Stimulated activated naive B cell treated with anti-CD40 and anti-IgM and Interleukin-4, amounts not matched to agents 10 μg/mL and 1 μg/mL and 100 μg/mL, for 72 hours (primary cell): ENCODE results near the gene DLG4.
"Not testable (repeated sequence)": the region's sequence is repeated elsewhere in the genome, so short reads cannot be mapped to it uniquely, and the experiment has no call there.

Experiments used
- ATAC-seq, 2 donors: fragments of 150-1000 bp; cut with Tn5 transposase; replicated peaks; 2 replicates each; pipeline ENCODE4 v1.10.0; 2021; ENCODE audit warnings: moderate library complexity in 1 of 2
- DNase-seq: peaks from one replicate; pipeline ENCODE4 v3.0.0; 2021
- H3K27ac Mint-ChIP-seq: one replicate; pipeline ENCODE4 v1.8.0; 2022; ENCODE audit warnings: mild to moderate bottlenecking, mixed read lengths
- H3K27me3 Mint-ChIP-seq, 2 donors: one replicate each; pipeline ENCODE4 v1.8.0; 2022; ENCODE audit warnings: mixed read lengths in 2 of 2
- H3K36me3 Mint-ChIP-seq, 2 donors: one replicate each; pipeline ENCODE4 v1.8.0; 2022; ENCODE audit warnings: mixed read lengths in 2 of 2, mild to moderate bottlenecking in 1 of 2
- H3K4me1 Mint-ChIP-seq, 2 donors: one replicate each; pipeline ENCODE4 v1.8.0; 2022; ENCODE audit warnings: mixed read lengths in 2 of 2, mild to moderate bottlenecking in 1 of 2
- H3K4me3 Mint-ChIP-seq, 2 donors: one replicate each; pipeline ENCODE4 v1.8.0; 2022; ENCODE audit warnings: mild to moderate bottlenecking in 2 of 2, mixed read lengths in 2 of 2, moderate library complexity in 1 of 2
- H3K9me3 Mint-ChIP-seq, 2 donors: one replicate each; pipeline ENCODE4 v1.8.0; 2022; ENCODE audit warnings: mixed read lengths in 2 of 2, mild to moderate bottlenecking in 1 of 2

DLG4 gene

GRCh38 chr17:7254511-7254910, 34.9 kb upstream of the DLG4 start:
- Mint-ChIP-seq H3K27me3 (no peaks in the 10 kb centered on the region), H3K9me3 (no peaks in the 10 kb centered on the region), H3K36me3 (peaks cover 40 to 49% of the 10 kb centered on the region in 2 donors), H3K4me1 (peaks cover 14 to 41% of the 10 kb centered on the region in 2 donors), H3K4me3 (no peak overlapping the region), H3K27ac (no peak overlapping the region)
- ATAC-seq (no peak), DNase-seq (no peak)

DNA sequence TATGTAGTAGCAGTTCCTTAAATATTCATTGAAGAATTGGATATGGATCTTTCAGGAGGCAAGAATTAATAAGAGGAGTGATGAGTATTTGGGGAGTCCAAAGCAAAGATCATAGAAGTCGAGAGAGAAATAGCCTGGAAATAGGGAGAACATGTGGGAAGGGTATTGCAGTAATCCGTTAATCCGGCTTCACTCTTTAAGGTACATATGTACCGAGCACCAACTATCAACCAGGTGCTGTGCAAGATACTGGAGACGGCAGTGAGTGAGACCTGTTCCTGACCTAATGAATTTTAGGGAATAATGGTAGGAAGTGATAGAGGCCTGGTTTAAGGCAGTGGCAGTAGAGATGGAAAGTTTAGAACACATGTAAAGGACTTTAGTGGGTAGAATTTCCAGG, 33.4 kb upstream of the DLG4 start:
- H3K27me3 Mint-ChIP-seq, result no peaks in the 10 kb centered on the region
- peaks cover 36 to 46% of the 10 kb centered on the region in 2 donors for H3K36me3 Mint-ChIP-seq
- no peaks in the 10 kb centered on the region for H3K9me3 Mint-ChIP-seq
- peak overlapping the region; percentile 100 for H3K27ac Mint-ChIP-seq
- DNase-seq, result no peak
- peak overlapping the region; percentile 92 to 98 for H3K4me3 Mint-ChIP-seq
- ATAC-seq, result no peak
- H3K4me1 Mint-ChIP-seq, result peaks cover 23 to 53% of the 10 kb centered on the region in 2 donors

DNA sequence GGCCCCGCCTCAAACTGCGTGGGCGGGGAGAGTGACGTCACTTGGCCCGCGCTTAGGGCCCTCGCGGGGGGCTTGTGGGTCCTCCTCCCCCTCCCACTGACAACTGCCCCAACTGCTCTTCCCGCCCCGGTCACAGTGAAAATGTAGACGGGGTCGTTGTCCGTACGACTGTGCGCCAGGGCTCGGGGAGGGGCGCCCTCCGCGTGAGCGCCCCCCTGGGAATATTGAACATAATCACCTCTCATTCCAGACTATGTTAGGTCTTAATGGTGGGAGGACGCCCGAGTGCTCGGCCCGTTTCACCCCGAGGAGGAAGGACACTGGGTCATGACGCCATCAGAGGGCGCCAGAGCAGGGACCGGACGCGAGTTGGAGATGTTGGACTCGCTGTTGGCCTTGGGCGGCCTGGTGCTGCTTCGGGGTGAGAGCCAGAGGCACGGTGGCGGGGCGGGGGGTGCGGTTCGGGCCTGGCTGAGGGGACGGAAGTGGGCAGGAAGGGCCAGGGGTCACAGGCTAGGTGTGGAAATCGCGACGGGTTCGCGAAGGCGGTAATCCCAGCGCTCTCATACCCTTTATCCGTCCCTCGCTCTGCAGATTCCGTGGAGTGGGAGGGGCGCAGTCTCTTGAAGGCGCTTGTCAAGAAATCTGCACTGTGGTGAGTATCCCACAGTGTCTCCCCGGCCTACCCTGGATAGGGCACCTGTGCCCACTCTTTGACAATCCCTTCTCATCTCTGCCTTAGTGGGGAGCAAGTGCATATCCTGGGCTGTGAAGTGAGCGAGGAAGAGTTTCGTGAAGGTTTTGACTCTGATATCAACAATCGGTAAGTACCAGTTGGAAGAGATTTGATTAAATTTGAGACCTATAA, 32.8 kb upstream of the DLG4 start, which contains the start of gene ELP5:
Gene ELP5, plus strand, starts transcription at position 40 of the 868 bp plus-strand sequence. Its CDS starts 336 bp downstream, at position 376.
- H3K36me3 Mint-ChIP-seq, result peaks cover 35 to 46% of the 10 kb centered on the region in 2 donors
- DNase-seq (peak; percentile 98), ATAC-seq (peak; percentile 75 to 77)
- H3K27me3 Mint-ChIP-seq, result no peaks in the 10 kb centered on the region
- H3K4me3 Mint-ChIP-seq, result peak within 1 kb of the TSS; percentile 92 to 98
- H3K27ac Mint-ChIP-seq, result peak within 1 kb of the TSS; percentile 100
- no peaks in the 10 kb centered on the region for H3K9me3 Mint-ChIP-seq
- peaks cover 23 to 53% of the 10 kb centered on the region in 2 donors for H3K4me1 Mint-ChIP-seq

- ATAC-seq (peak; percentile 93 to 95), DNase-seq (no peak)
- no peaks in the 10 kb centered on the region for H3K27me3 Mint-ChIP-seq
- H3K4me1 Mint-ChIP-seq, result peaks cover 23 to 57% of the 10 kb centered on the region in 2 donors
- H3K9me3 Mint-ChIP-seq, result no peaks in the 10 kb centered on the region
- H3K36me3 Mint-ChIP-seq, result peaks cover 31 to 48% of the 10 kb centered on the region in 2 donors
- peak within 1 kb of the TSS; percentile 100 for H3K27ac Mint-ChIP-seq
- H3K4me3 Mint-ChIP-seq, result peak within 1 kb of the TSS; percentile 92 to 98
These were observed 32.1 kb upstream of the DLG4 start, which contains the start of gene CTDNEP1 for GRCh38 chr17:7251661-7252175. Gene CTDNEP1, minus strand, starts transcription at chr17:7251734. Its CDS starts 438 bp downstream, at chr17:7251296.

DNA sequence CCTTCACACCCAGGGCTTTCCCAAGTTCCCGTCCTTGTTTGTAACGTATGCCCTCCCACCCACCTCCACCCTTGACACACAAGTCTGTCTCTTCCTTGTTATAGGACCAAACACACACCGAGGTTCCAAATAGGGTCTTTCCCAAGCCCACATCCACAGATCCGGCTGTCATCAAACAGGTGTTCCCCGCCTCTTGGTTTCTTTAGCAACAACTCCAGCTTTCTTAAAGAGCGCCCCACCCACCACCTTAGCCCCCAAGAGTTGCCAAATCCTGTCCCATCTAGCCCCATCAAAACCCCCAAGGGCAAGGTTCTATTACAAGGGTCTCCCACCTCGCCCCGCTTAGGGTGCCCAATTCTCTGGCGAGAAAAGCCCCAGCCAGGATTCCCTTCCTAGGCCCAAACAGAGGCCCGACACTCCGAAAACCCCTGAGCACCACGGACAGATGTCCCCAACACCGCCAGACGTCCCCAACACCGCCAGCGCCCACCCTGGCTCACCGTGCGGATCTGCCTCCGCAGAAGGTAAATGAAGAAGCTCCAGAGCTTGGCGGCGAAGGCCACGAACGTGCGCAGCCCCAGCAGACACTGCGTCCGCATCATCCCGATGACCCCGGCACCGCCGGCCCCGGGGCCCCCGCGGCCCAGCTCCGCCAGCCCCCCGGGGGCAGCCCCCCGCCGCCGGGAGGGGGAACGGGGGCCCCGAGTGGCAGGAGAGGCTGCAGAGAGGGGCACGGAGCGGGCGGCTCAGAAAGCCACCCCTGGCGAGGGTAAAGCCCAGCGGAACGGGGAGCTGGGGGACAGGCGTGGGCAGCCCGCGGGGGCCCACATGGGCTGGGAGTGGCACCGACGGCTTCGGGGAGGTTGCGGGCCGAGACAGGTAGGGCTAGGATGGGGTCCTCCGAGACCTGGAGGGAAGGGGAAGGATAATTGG, 31.3 kb upstream of the DLG4 start:
- Mint-ChIP-seq H3K27ac (peak overlapping the region; percentile 100), H3K4me1 (peaks cover 26 to 65% of the 10 kb centered on the region in 2 donors), H3K27me3 (no peaks in the 10 kb centered on the region), H3K36me3 (peaks cover 33 to 48% of the 10 kb centered on the region in 2 donors), H3K9me3 (no peaks in the 10 kb centered on the region), H3K4me3 (peak overlapping the region; percentile 92 to 98)
- DNase-seq, result peak; percentile 42
- peak; percentile 16 to 22 for ATAC-seq

GRCh38 chr17:7249830-7250229, 30.2 kb upstream of the DLG4 start:
- no peak for ATAC-seq
- H3K4me1 Mint-ChIP-seq, result peaks cover 26 to 65% of the 10 kb centered on the region in 2 donors
- peak overlapping the region; percentile 100 for H3K27ac Mint-ChIP-seq
- no peaks in the 10 kb centered on the region for H3K27me3 Mint-ChIP-seq
- H3K36me3 Mint-ChIP-seq, result peaks cover 36 to 47% of the 10 kb centered on the region in 2 donors
- H3K9me3 Mint-ChIP-seq, result no peaks in the 10 kb centered on the region
- no peak for DNase-seq
- H3K4me3 Mint-ChIP-seq, result peak overlapping the region; percentile 92 to 98

DNA sequence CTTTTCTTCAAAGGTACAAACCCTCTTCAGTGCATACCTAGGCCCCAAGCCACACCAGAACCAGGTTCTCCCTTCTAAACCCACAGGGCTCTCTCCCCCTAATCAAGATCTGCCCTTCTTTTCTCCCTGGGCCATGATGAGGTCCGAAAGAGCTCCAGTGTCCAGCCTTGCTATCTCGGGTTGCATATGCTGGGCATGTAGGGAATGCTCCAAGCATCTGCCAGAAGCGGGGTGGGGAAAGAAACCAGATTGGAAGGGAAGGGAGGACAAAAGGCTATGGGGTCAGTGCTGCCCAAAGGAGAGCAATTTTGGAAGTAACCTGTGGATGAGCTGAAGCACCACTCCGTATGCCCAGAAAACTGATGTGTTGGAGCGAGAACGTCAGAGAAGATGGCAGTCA, 29.6 kb upstream of the DLG4 start:
- peaks cover 26 to 60% of the 10 kb centered on the region in 2 donors for H3K4me1 Mint-ChIP-seq
- ATAC-seq (no peak), DNase-seq (no peak)
- H3K27ac Mint-ChIP-seq, result peak overlapping the region; percentile 22
- H3K4me3 Mint-ChIP-seq, result peak overlapping the region; percentile 92 to 98
- H3K27me3 Mint-ChIP-seq, result no peaks in the 10 kb centered on the region
- H3K9me3 Mint-ChIP-seq, result no peaks in the 10 kb centered on the region
- peaks cover 40 to 46% of the 10 kb centered on the region in 2 donors for H3K36me3 Mint-ChIP-seq

DNA sequence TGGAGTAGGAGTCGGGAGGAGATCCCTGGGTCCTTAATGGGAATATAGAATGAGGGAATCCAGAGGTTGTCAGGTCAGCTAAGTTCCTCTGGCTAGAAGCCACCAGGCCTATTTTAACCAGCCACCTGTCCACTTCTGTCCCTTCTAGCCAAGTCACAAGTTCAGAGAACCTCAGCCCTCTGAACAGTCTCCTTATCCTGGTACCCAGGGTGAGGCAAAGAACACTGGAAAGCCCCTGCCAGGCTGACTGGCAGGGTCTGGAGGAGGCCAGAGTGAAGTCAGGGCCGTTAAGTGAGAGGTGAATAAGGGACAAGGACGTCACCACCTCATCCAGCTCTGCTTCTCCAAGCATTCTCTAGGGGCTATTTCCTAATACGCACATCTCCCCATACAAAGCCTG, 29.2 kb upstream of the DLG4 start:
- Mint-ChIP-seq H3K4me1 (peaks cover 26 to 60% of the 10 kb centered on the region in 2 donors), H3K4me3 (peak overlapping the region in 1 of 2 donors; percentile 98), H3K36me3 (peaks cover 38 to 43% of the 10 kb centered on the region in 2 donors), H3K27me3 (no peaks in the 10 kb centered on the region), H3K9me3 (no peaks in the 10 kb centered on the region), H3K27ac (peak overlapping the region; percentile 16)
- no peak for DNase-seq
- ATAC-seq, result no peak

DNA sequence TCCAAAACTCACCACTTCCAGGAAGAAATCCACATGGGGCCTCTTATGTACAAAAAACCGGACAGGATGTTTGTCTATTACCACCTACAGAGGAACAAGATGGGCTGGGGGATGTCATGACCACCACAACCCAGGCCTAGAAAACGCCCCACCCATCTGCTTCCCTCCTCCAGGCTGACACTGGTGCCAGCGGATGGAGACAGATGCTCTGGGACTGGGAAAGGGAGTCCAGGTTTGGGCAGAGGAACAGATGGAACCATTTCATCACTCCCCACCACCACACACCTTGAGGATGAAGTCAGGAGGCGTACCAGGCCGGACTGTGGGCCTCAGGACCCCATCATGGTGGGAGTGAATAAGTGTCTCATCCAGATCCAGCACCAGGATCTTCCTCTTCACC, 27.1 kb upstream of the DLG4 start:
- H3K27ac Mint-ChIP-seq, result peak overlapping the region; percentile 49
- H3K27me3 Mint-ChIP-seq, result no peaks in the 10 kb centered on the region
- peaks cover 28 to 59% of the 10 kb centered on the region in 2 donors for H3K4me1 Mint-ChIP-seq
- H3K36me3 Mint-ChIP-seq, result peaks cover 41 to 42% of the 10 kb centered on the region in 2 donors
- DNase-seq, result no peak
- no peaks in the 10 kb centered on the region for H3K9me3 Mint-ChIP-seq
- no peak overlapping the region for H3K4me3 Mint-ChIP-seq
- ATAC-seq, result no peak

GRCh38 chr17:7243838-7244237, 24.2 kb upstream of the DLG4 start:
- Mint-ChIP-seq H3K4me1 (peaks cover 40 to 61% of the 10 kb centered on the region in 2 donors), H3K36me3 (peaks cover 40 to 48% of the 10 kb centered on the region in 2 donors)
- H3K4me3 Mint-ChIP-seq, H3K27ac Mint-ChIP-seq, H3K9me3 Mint-ChIP-seq, ATAC-seq, H3K27me3 Mint-ChIP-seq, DNase-seq: not testable (repeated sequence)

- peak overlapping the region; percentile 98 for H3K27ac Mint-ChIP-seq
- H3K27me3 Mint-ChIP-seq, result no peaks in the 10 kb centered on the region
- DNase-seq, result no peak
- peaks cover 43 to 52% of the 10 kb centered on the region in 2 donors for H3K36me3 Mint-ChIP-seq
- no peaks in the 10 kb centered on the region for H3K9me3 Mint-ChIP-seq
- ATAC-seq, result no peak
- H3K4me3 Mint-ChIP-seq, result peak overlapping the region; percentile 95
- H3K4me1 Mint-ChIP-seq, result peaks cover 37 to 57% of the 10 kb centered on the region in 2 donors
These were observed 23.8 kb upstream of the DLG4 start for GRCh38 chr17:7243453-7243729.

GRCh38 chr17:7242717-7243452, 23.2 kb upstream of the DLG4 start:
- ATAC-seq (peak; percentile 30 to 53), DNase-seq (peak; percentile 84)
- Mint-ChIP-seq H3K36me3 (peaks cover 45 to 55% of the 10 kb centered on the region in 2 donors), H3K27me3 (no peaks in the 10 kb centered on the region), H3K4me1 (peaks cover 37 to 56% of the 10 kb centered on the region in 2 donors), H3K9me3 (no peaks in the 10 kb centered on the region), H3K27ac (peak overlapping the region; percentile 98), H3K4me3 (peak overlapping the region; percentile 95)
